GM12865 (cell line): ENCODE results near the gene CELF2.

Experiments
- DNase-seq: peaks from one replicate; pipeline ENCODE4 v3.0.0; 2010; ENCODE audit warnings: low read depth
- H3K4me3 ChIP-seq: 2 replicates; pipeline ENCODE4 v1.5.1; 2011; ENCODE audit warnings: mild to moderate bottlenecking, low read depth, low read length, control low read depth
- CTCF ChIP-seq: IDR thresholded peaks from 2 replicates; pipeline ENCODE4 v1.5.1; 2011; ENCODE audit warnings: low read length, control low read depth, low read depth, inconsistent platforms; ENCODE audit not compliant: insufficient read depth; ENCODE audit errors: missing control alignments

The CELF2 gene

GRCh38 chr10:11377267-11377666, 359.6 kb downstream of the CELF2 start:
- H3K4me3 ChIP-seq, result no peak overlapping the region
- no peak for DNase-seq
- no peak for TF ChIP-seq CTCF

GRCh38 chr10:11378835-11379234, 361.2 kb downstream of the CELF2 start:
- no peak for DNase-seq
- no peak for TF ChIP-seq CTCF

GRCh38 chr10:11379771-11380170, 362.1 kb downstream of the CELF2 start:
- no peak for DNase-seq
- no peak overlapping the region for H3K4me3 ChIP-seq
- no peak for TF ChIP-seq CTCF

More at GRCh38 chr10:11378835-11379234, 361.2 kb downstream of the CELF2 start:
- no peak overlapping the region for H3K4me3 ChIP-seq

- DNase-seq, result no peak
- no peak for TF ChIP-seq CTCF
- no peak overlapping the region for H3K4me3 ChIP-seq
Observed at GRCh38 chr10:11381023-11381422, 363.4 kb downstream of the CELF2 start.

- TF ChIP-seq CTCF, result no peak
Observed at GRCh38 chr10:11381511-11381910, 363.8 kb downstream of the CELF2 start.

GRCh38 chr10:11382187-11382586, 364.5 kb downstream of the CELF2 start:
- no peak for DNase-seq
- TF ChIP-seq CTCF, result no peak
- no peak overlapping the region for H3K4me3 ChIP-seq

More at GRCh38 chr10:11381511-11381910, 363.8 kb downstream of the CELF2 start:
- no peak for DNase-seq
- no peak overlapping the region for H3K4me3 ChIP-seq

GRCh38 chr10:11386044-11386443, 368.4 kb downstream of the CELF2 start:
- TF ChIP-seq CTCF, result no peak
- no peak overlapping the region for H3K4me3 ChIP-seq
- no peak for DNase-seq
